GM18499 (cell line): ENCODE data around the gene WIPF3.

ENCODE experiments used
- ATAC-seq: cut with Tn5 transposase; IDR thresholded peaks from one replicate; pipeline ENCODE4 v1.9.1; 2021; ENCODE audit warnings: moderate number of reproducible peaks; ENCODE audit not compliant: insufficient read depth, unreplicated experiment

The WIPF3 gene

GRCh38 chr7:29843726-29844125, 37.4 kb downstream of the WIPF3 start:
- ATAC-seq = no peak

- no peak for ATAC-seq
Measured at GRCh38 chr7:29844559-29844958, 38.3 kb downstream of the WIPF3 start.

GRCh38 chr7:29847496-29847895, 41.2 kb downstream of the WIPF3 start:
- no peak for ATAC-seq

DNA sequence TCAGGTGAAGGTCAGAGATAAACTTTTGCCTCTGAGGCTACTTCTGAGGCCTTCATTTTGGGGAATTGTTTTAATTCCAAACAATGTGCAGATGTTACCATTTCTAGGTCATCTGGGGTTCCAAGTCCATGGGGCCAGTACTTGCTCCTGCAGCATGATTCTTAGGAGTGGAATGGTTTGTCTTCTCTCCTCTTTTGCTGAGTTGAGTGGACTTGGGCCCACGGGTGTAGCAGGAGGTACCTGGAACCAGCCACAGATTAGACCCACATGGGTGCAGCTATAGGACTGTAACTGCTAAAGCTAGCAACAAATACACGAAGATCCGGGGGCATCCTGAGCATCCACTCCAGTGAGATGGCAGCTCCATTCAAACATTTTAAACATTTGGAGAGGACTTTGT, 41.6 kb downstream of the WIPF3 start:
- no peak for ATAC-seq

GRCh38 chr7:29848941-29849340, 42.6 kb downstream of the WIPF3 start:
- ATAC-seq = no peak

DNA sequence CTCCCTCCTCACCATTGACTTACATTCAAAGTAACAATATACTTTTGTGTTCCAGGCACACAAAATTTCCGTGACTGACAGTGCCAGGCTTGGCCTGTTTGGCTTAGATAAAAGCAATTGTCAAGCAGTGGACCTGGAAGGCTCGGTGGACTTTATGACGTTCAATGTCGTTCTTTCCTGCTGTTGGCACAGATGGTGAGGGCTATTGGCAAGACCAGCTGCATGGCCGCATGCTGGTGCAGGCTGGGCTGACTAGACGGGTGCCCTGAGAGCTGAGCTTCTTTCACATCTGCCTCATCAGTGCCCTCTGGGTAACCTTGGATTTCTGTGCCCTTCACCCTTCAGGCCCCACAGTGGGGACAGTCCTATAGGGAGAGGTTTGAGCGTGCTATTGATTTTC, 45.2 kb downstream of the WIPF3 start:
- ATAC-seq = no peak

- no peak for ATAC-seq
Measured at GRCh38 chr7:29852457-29852856, 46.1 kb downstream of the WIPF3 start.

- no peak for ATAC-seq
Measured at GRCh38 chr7:29853072-29853471, 46.8 kb downstream of the WIPF3 start.

GRCh38 chr7:29853789-29854188, 47.5 kb downstream of the WIPF3 start:
- ATAC-seq = no peak

DNA sequence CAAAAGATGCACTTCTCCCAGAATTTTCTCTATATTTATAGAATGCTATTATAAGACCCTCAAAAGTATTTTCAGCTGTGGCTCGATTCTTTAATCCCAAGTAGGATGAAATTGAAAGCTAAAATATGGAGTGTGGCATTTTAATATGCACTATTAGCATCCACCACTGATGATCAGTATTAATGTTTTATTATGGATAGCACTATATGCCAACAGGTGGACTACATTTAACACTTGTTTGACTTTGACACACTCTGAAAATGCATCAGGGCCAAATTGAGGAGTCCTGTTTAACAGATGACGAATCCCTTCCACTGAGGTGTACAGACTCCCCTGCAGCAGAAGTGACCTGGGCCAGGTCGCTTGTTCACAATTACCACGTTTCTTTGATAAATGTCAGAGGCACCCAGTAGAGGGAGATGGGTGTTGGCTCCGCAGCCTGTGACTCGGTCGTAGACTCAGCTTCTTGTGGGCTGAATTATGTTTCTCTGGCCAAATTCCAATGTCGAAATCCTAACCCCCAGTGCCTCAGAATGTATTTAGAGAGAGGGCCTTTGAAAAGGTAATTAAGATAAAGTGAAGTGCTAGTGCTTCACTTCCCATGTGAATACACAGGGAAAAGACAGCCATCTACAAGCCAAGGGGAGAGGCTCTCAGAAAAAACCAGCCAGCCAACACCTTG, 48.1 kb downstream of the WIPF3 start:
- no peak for ATAC-seq

DNA sequence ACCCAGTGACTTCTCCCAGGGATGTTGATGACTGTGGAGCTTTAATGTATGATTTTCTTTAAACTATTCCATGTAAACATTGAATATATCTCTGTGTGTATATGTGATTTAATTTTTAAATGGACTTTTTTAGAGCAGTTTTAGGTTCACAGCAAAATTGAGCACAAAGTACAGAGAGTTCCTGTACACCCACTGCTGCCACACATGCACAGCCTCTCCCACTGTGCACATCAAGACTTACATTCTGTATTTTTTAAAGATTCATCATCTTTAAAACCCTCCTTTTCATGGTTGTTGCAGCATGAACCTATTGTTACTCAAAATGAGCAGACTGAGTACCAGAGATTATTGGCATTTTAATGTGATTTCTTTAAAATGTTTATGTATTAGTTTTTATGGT, 51.3 kb downstream of the WIPF3 start:
- no peak for ATAC-seq

DNA sequence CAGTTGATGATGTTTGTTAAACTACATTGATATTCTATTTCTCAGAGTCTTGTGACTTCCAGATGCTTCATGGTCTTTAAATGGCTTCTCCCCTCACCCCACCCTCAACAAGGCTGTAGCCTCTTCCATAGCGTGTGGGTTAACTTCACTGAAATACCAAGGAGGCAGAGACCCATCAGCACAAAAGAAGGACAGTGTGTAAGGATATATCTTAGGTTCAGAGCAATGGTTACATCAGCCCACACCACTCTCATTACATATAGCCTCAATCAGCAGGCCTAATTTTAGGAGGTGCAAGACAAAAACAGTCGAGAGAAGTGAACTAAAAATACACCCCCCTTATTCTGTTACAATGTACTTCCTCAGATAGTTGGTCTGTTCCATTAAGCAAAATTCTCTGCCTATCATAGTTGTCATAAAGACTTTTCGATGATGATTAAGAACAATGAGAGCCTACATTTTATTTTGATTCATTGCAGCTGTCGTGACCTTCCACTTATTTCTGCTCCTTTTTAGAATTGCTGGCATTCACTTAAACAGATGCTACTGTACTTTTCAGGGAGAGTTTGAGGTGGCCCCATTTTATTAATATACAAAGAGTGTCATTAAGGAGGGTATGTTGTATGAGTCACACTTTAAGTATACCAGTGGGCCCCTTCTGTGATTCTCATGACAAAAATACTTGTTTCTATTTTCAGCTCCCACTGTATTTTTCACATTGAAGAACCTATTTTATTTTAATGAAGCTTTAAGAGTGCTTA, 52.1 kb downstream of the WIPF3 start:
- no peak for ATAC-seq

DNA sequence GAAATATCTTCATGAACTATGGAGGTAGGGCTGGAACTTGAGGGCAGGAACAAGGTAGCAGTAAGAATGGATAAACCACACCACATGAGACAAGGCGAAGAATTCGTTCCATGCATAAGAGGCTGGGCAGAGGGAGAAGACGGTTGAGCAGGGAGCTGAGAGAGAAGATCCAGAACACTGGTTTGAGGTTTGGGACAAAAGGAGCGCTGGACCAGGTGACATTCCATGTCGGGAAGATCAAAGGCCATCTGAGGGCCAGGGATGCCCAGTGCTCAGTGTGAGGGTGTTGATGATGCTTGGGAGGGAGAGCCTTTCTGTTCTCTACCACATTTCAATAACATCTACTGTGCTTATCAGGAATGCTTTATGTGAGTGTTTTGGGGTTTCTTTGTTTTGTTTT, 52.8 kb downstream of the WIPF3 start:
- no peak for ATAC-seq

DNA sequence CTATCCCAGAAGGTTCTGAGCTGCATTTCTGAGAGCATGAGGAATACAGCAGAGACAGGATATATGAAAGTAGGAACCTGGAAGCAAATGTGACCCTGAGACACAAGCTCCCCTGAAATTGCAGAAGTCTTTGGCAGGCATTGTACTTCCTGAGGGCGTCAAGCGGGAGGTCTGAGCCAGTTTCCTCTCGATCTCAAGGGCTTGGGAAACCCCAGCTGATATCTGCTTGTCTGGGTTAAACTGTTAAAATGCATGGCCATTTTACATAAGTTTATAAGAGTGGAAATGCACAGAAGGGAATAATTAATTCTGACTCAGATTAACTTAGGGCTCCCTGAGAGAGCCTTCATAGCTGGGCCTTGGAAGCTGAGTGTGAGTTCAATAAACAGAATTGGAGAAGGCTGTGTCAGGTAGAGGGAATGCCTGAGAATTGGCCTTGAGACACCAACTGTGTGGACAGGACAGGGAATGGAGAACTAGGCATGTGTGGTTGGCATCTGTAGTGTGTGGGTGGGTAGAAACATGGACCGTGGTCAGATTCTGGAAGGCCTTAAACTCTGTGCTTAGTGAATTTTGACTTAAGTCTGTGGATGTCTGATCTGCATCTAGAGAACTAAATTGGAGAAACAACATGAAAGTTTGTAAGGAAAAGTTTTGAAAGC, 53.3 kb downstream of the WIPF3 start:
- no peak for ATAC-seq

GRCh38 chr7:29860186-29860585, 53.9 kb downstream of the WIPF3 start:
- ATAC-seq = no peak

- ATAC-seq = no peak
Measured at GRCh38 chr7:29861884-29862283, 55.6 kb downstream of the WIPF3 start.

DNA sequence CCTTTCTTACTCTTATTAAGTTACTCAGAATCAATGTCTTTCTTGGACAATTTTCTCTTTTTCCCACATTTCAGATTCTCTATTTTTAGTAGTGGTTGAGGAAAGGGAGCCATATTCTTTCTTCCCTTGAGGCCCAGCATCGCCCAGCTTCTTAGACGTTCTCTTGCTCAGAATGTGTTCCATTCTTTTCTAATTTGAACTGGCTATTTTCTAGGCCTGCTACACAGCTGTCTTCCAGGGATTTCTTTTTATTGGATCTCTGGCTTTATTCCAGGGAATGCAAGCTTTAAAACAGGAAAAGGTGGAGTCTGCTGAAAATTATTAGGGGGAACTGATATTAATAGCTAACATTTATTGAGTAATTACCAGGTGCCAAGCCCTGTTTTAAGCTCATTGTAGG, 58.3 kb downstream of the WIPF3 start:
- ATAC-seq = no peak

DNA sequence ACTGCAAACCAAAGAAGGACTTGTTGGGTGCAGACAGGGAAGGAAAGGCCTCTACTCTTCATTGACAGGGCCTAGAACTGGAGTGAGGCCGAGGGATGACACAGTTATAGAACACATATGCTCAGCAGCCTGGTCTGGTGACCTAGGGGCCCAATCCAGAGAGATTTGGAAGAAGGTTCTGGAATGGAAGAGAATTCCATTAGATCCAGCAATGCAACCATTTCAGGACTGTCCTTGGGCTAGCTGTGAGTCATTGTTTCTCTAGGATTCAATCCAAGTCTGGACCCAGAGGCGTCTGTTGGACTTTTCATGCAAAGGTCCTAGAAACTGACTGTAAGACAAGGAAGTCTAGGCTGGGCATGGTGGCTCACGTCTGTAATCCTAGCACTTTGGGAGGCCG, 59.2 kb downstream of the WIPF3 start:
- no peak for ATAC-seq

DNA sequence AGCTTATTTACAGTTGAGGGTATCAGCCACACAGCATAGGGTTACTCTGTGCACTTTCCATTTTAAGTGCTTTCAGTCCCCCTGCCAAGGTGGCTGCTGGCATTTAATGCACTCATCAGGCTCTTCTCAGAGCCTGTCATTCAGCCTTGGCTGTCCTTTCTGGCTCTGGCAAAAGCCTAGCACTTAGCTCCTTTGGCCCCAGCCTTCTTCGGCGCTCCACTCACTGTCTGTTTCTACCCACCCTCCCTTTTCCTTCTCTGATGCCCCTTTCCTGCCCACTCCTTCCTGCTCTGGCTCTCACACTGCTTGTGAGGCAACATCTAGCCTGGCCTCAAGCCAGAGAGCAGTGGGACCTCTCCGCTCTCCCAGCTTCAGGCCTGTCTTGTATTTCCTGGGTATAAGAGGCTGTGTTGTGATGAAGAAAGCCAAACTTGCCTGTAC, 60.2 kb downstream of the WIPF3 start:
- no peak for ATAC-seq

DNA sequence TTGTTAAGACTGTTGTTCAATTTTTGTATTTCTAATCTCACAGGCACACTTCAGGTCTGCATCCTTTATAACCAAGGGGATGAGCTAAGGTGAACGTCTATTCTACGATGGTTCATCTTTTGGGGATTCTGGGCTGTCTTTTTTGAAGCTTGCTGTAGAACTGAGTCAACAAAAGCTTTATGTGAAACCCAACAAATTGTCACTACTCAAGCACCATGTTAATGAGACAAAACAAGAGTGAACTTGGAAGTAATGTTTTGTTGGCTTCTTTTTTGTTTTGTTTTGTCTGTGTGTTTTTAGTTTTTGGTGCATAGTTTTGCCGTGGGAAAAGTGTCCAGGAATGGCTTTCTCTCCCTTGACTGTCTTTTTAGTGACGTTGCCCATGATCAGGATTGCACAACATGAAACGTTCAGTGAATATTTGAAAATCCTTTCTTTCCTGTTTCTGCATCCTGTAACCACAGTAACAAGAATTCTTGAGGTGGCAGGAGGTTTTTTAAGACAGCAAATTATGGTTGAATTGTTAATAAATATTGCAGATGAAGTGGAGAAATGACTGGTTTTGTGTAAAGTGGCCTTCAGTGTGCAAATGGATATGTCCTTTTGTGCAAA, 65.6 kb downstream of the WIPF3 start:
- ATAC-seq = no peak

DNA sequence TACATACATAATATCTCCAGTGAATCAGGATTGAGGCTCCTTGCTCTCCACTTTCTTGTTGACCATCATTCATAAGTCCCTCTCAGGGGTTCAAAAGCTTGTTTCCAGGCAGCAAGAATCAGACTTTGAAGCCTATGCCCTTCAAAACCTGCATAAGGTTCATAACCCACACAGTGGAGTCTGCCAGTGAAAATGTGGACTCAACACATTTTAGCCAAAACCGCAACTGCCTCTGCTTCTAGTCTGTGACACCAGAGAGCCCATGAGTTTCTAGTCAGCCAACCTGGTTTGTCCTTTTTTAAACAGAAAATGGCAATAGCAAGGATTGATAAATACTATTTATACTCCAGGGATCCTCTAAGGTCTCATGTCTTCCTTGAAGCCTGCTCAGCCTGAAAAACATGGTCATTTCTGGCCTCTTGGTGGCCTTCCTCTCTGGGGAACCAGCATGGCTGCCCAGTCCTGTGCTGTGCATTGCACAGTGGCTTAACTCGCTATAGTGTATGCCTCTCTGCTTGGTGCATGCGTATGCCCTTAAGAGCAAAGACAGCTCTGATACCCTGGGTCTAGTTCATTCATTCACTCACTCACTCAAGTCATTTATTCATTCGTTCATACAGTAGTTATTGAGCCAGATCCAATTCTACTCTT, 67.5 kb downstream of the WIPF3 start:
- ATAC-seq = no peak
